OCI-LY1 (cell line): ENCODE results near the gene INS.

Experiments
- H2AFZ ChIP-seq: fragments of 200-600 bp; sonication (generic), shearing (Covaris generic); 2 replicates; pipeline ENCODE4 v1.6.0; 2014; ENCODE audit warnings: antibody characterized with exemption, mild to moderate bottlenecking, low read length
- H3F3A ChIP-seq: fragments of 200-600 bp; sonication (generic), shearing (Covaris generic); 2 replicates; pipeline ENCODE4 v1.6.0; 2014; ENCODE audit warnings: mild to moderate bottlenecking, antibody characterized with exemption, low read length, moderate library complexity; ENCODE audit not compliant: insufficient read depth
- H3K27ac ChIP-seq: fragments of 200-600 bp; sonication (generic); 2 replicates; pipeline ENCODE4 v1.5.1; 2014; ENCODE audit warnings: low read length, mixed run types, mild to moderate bottlenecking, low read depth; ENCODE audit not compliant: poor library complexity, severe bottlenecking
- H3K27me3 ChIP-seq: fragments of 200-600 bp; sonication (generic); 2 replicates; pipeline ENCODE4 v1.6.0; 2014; ENCODE audit warnings: antibody characterized with exemption, mild to moderate bottlenecking, low read length, moderate library complexity; ENCODE audit not compliant: insufficient read depth
- H3K36me3 ChIP-seq: fragments of 200-600 bp; sonication (generic); 2 replicates; pipeline ENCODE4 v1.6.1; 2014; ENCODE audit warnings: mild to moderate bottlenecking, antibody characterized with exemption, low read length, moderate library complexity, mixed read lengths; ENCODE audit not compliant: insufficient read depth
- H3K4me1 ChIP-seq: fragments of 200-600 bp; sonication (generic); 2 replicates; pipeline ENCODE4 v1.5.1; 2014; ENCODE audit warnings: mild to moderate bottlenecking, low read length, moderate library complexity; ENCODE audit not compliant: insufficient read depth, severe bottlenecking
- H3K4me2 ChIP-seq: fragments of 200-600 bp; sonication (generic), shearing (Covaris generic); 2 replicates; pipeline ENCODE4 v1.6.1; 2014; ENCODE audit warnings: low read length
- H3K4me3 ChIP-seq: fragments of 200-600 bp; sonication (generic); 2 replicates; pipeline ENCODE4 v1.5.1; 2014; ENCODE audit warnings: low read length, low read depth, mild to moderate bottlenecking, mixed read lengths; ENCODE audit not compliant: poor library complexity, severe bottlenecking
- H3K79me2 ChIP-seq: fragments of 200-600 bp; shearing (Covaris generic); 2 replicates; pipeline ENCODE4 v1.6.1; 2016; ENCODE audit warnings: mixed run types, low read length, mixed read lengths; ENCODE audit not compliant: insufficient read depth
- H3K9ac ChIP-seq: fragments of 200-600 bp; sonication (generic), shearing (Covaris generic); 2 replicates; pipeline ENCODE4 v1.6.1; 2014; ENCODE audit warnings: mild to moderate bottlenecking, low read length, mixed read lengths
- H3K9me2 ChIP-seq: fragments of 200-600 bp; sonication (generic), shearing (Covaris generic); 2 replicates; pipeline ENCODE4 v1.6.1; 2014; ENCODE audit warnings: low read depth, mild to moderate bottlenecking, low read length, mixed read lengths
- H3K9me3 ChIP-seq: fragments of 200-600 bp; shearing (Covaris generic); 2 replicates; pipeline ENCODE4 v1.6.1; 2014; ENCODE audit warnings: low read length, mixed read lengths
- H4K20me1 ChIP-seq: fragments of 200-600 bp; sonication (generic), shearing (Covaris generic); 2 replicates; pipeline ENCODE4 v1.6.0; 2016; ENCODE audit warnings: mild to moderate bottlenecking, low read length; ENCODE audit not compliant: insufficient read depth
- CTCF ChIP-seq: fragments of 200-600 bp; sonication (generic), shearing (Covaris generic); IDR thresholded peaks from 2 replicates; pipeline ENCODE4 v1.5.1; 2017; ENCODE audit warnings: mild to moderate bottlenecking, antibody characterized with exemption, low read length, moderate library complexity, mixed read lengths
- EZH2 ChIP-seq: fragments of 200-600 bp; sonication (generic), shearing (Covaris generic); IDR thresholded peaks from 2 replicates; pipeline ENCODE4 v1.8.0; 2017; ENCODE audit warnings: borderline replicate concordance, mixed run types, mild to moderate bottlenecking, antibody characterized with exemption, low read length, moderate library complexity, mixed read lengths

INS gene

GRCh38 chr11:2202071-2202899 is 41.3 kb upstream of the INS start:
- H3K4me1 ChIP-seq: no peaks in the 10 kb centered on the region
- H3K79me2 ChIP-seq: no peaks in the 10 kb centered on the region
- no peaks in the 10 kb centered on the region for H3F3A ChIP-seq
- H3K36me3 ChIP-seq: no peaks in the 10 kb centered on the region
- no peaks in the 10 kb centered on the region for H3K9me2 ChIP-seq
- no peaks in the 10 kb centered on the region for H3K9me3 ChIP-seq
- H3K27me3 ChIP-seq: no peaks in the 10 kb centered on the region
- no peak overlapping the region for H3K4me2 ChIP-seq
- no peak overlapping the region for H3K27ac ChIP-seq
- H3K9ac ChIP-seq: no peak overlapping the region
- H3K4me3 ChIP-seq: no peak overlapping the region
- no peak overlapping the region for H2AFZ ChIP-seq
- H4K20me1 ChIP-seq: no peaks in the 10 kb centered on the region
- no peak for TF ChIP-seq EZH2
- TF ChIP-seq CTCF: no peak

- H3K9me3 ChIP-seq: no peaks in the 10 kb centered on the region
- no peaks in the 10 kb centered on the region for H3K4me1 ChIP-seq
- no peaks in the 10 kb centered on the region for H3K36me3 ChIP-seq
- H3F3A ChIP-seq: no peaks in the 10 kb centered on the region
- no peak overlapping the region for H2AFZ ChIP-seq
- no peak overlapping the region for H3K4me2 ChIP-seq
- H3K79me2 ChIP-seq: no peaks in the 10 kb centered on the region
- H3K27me3 ChIP-seq: no peaks in the 10 kb centered on the region
- no peaks in the 10 kb centered on the region for H4K20me1 ChIP-seq
- H3K4me3 ChIP-seq: no peak overlapping the region
- no peaks in the 10 kb centered on the region for H3K9me2 ChIP-seq
- TF ChIP-seq CTCF (no peak), EZH2 (no peak)
- no peak overlapping the region for H3K9ac ChIP-seq
- H3K27ac ChIP-seq: no peak overlapping the region
Observed at GRCh38 chr11:2201542-2201941, 40.5 kb upstream of the INS start.

- H3K36me3 ChIP-seq: no peaks in the 10 kb centered on the region
Observed at GRCh38 chr11:2200957-2201519, 40.0 kb upstream of the INS start.

More at GRCh38 chr11:2200957-2201519, 40.0 kb upstream of the INS start:
- Histone ChIP-seq H3K4me2 (no peak overlapping the region), H3F3A (no peaks in the 10 kb centered on the region), H3K9me2 (no peaks in the 10 kb centered on the region), H3K4me1 (no peaks in the 10 kb centered on the region), H2AFZ (no peak overlapping the region), H3K4me3 (no peak overlapping the region), H4K20me1 (no peaks in the 10 kb centered on the region), H3K27ac (no peak overlapping the region), H3K9me3 (no peaks in the 10 kb centered on the region), H3K9ac (no peak overlapping the region), H3K79me2 (no peaks in the 10 kb centered on the region), H3K27me3 (no peaks in the 10 kb centered on the region)
- TF ChIP-seq EZH2: no peak
- no peak for TF ChIP-seq CTCF
